ENCODE results near the gene ASB6. TPM values are rescaled to one million over a fixed set of nuclear protein-coding genes. Genes with fewer than 3 reads are reported as not detected.

The ASB6 gene
- total and polyA plus RNA-seq, 2 experiments from 2014 or later, result 8.8 to 19.8 TPM

GRCh38 chr9:129685933-129686259, 43.9 kb upstream of the ASB6 start:
- Histone ChIP-seq H4K20me1 (replicated peaks; ENCODE audit: insufficient read depth) (no peaks in the 10 kb centered on the region), H3K9me2 (ENCODE audit: insufficient read depth) (no peaks in the 10 kb centered on the region), H3K4me3 (no peak overlapping the region), H2AFZ (no peak overlapping the region), H3K4me1 (ENCODE audit: insufficient read depth) (no peaks in the 10 kb centered on the region), H3K27me3 (ENCODE audit: insufficient read depth) (no peaks in the 10 kb centered on the region), H3F3A (replicated peaks; ENCODE audit: low read depth) (no peaks in the 10 kb centered on the region), H3K79me2 (replicated peaks; ENCODE audit: insufficient read depth) (no peaks in the 10 kb centered on the region), H3K4me2 (no peak overlapping the region), H3K36me3 (ENCODE audit: insufficient read depth) (no peaks in the 10 kb centered on the region), H3K27ac (ENCODE audit: low read depth) (no peak overlapping the region)
- DNase-seq (ENCODE audit: low spot score) (no peak), ATAC-seq (no peak)
- Mint-ChIP-seq H3K27ac (no peak overlapping the region), H3K4me3 (no peak overlapping the region), H3K36me3 (ENCODE audit: low read depth) (no peaks in the 10 kb centered on the region), H3K27me3 (ENCODE audit: insufficient read depth, low read depth, poor library complexity) (peaks cover 7% of the 10 kb centered on the region), H3K9me3 (no peaks in the 10 kb centered on the region; the same call in 2 of the 3 replicates), H3K4me1 (peaks cover 7% of the 10 kb centered on the region)
- TF ChIP-seq CREB1 (CRISPR knock-in tag; IDR thresholded peaks at IDR 0.05; ENCODE audit: low read depth) (no peak), ZNF114 (CRISPR knock-in tag; IDR thresholded peaks at IDR 0.05) (no peak), CTCF (conservative IDR thresholded peaks at IDR 0.05; ENCODE audit: low read depth in 2 of 2) (no peak), ZNF331 (CRISPR knock-in tag; IDR thresholded peaks at IDR 0.05; ENCODE audit: low read depth) (no peak), STAT1 (IDR thresholded peaks at IDR 0.05; ENCODE audit: unreplicated experiment) (no peak), NANOG (IDR thresholded peaks at IDR 0.05; ENCODE audit: borderline replicate concordance) (no peak), EZH2phosphoT487 (IDR thresholded peaks at IDR 0.05; ENCODE audit: unreplicated experiment) (no peak), EZH2 (IDR thresholded peaks at IDR 0.05; ENCODE audit: low read depth, unreplicated experiment) (no peak), POLR2AphosphoS5 (IDR thresholded peaks at IDR 0.05; ENCODE audit: low read depth) (no peak), JUNB (IDR thresholded peaks at IDR 0.05; ENCODE audit: unreplicated experiment) (no peak)
- TF ChIP-seq, protein P1, sequence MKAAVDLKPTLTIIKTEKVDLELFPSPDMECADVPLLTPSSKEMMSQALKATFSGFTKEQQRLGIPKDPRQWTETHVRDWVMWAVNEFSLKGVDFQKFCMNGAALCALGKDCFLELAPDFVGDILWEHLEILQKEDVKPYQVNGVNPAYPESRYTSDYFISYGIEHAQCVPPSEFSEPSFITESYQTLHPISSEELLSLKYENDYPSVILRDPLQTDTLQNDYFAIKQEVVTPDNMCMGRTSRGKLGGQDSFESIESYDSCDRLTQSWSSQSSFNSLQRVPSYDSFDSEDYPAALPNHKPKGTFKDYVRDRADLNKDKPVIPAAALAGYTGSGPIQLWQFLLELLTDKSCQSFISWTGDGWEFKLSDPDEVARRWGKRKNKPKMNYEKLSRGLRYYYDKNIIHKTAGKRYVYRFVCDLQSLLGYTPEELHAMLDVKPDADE (IDR thresholded peaks at IDR 0.05), result no peak
- TF ChIP-seq, protein P2, sequence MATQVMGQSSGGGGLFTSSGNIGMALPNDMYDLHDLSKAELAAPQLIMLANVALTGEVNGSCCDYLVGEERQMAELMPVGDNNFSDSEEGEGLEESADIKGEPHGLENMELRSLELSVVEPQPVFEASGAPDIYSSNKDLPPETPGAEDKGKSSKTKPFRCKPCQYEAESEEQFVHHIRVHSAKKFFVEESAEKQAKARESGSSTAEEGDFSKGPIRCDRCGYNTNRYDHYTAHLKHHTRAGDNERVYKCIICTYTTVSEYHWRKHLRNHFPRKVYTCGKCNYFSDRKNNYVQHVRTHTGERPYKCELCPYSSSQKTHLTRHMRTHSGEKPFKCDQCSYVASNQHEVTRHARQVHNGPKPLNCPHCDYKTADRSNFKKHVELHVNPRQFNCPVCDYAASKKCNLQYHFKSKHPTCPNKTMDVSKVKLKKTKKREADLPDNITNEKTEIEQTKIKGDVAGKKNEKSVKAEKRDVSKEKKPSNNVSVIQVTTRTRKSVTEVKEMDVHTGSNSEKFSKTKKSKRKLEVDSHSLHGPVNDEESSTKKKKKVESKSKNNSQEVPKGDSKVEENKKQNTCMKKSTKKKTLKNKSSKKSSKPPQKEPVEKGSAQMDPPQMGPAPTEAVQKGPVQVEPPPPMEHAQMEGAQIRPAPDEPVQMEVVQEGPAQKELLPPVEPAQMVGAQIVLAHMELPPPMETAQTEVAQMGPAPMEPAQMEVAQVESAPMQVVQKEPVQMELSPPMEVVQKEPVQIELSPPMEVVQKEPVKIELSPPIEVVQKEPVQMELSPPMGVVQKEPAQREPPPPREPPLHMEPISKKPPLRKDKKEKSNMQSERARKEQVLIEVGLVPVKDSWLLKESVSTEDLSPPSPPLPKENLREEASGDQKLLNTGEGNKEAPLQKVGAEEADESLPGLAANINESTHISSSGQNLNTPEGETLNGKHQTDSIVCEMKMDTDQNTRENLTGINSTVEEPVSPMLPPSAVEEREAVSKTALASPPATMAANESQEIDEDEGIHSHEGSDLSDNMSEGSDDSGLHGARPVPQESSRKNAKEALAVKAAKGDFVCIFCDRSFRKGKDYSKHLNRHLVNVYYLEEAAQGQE (IDR thresholded peaks at IDR 0.05; ENCODE audit: unreplicated experiment), result no peak
- TF ChIP-seq, protein P3, sequence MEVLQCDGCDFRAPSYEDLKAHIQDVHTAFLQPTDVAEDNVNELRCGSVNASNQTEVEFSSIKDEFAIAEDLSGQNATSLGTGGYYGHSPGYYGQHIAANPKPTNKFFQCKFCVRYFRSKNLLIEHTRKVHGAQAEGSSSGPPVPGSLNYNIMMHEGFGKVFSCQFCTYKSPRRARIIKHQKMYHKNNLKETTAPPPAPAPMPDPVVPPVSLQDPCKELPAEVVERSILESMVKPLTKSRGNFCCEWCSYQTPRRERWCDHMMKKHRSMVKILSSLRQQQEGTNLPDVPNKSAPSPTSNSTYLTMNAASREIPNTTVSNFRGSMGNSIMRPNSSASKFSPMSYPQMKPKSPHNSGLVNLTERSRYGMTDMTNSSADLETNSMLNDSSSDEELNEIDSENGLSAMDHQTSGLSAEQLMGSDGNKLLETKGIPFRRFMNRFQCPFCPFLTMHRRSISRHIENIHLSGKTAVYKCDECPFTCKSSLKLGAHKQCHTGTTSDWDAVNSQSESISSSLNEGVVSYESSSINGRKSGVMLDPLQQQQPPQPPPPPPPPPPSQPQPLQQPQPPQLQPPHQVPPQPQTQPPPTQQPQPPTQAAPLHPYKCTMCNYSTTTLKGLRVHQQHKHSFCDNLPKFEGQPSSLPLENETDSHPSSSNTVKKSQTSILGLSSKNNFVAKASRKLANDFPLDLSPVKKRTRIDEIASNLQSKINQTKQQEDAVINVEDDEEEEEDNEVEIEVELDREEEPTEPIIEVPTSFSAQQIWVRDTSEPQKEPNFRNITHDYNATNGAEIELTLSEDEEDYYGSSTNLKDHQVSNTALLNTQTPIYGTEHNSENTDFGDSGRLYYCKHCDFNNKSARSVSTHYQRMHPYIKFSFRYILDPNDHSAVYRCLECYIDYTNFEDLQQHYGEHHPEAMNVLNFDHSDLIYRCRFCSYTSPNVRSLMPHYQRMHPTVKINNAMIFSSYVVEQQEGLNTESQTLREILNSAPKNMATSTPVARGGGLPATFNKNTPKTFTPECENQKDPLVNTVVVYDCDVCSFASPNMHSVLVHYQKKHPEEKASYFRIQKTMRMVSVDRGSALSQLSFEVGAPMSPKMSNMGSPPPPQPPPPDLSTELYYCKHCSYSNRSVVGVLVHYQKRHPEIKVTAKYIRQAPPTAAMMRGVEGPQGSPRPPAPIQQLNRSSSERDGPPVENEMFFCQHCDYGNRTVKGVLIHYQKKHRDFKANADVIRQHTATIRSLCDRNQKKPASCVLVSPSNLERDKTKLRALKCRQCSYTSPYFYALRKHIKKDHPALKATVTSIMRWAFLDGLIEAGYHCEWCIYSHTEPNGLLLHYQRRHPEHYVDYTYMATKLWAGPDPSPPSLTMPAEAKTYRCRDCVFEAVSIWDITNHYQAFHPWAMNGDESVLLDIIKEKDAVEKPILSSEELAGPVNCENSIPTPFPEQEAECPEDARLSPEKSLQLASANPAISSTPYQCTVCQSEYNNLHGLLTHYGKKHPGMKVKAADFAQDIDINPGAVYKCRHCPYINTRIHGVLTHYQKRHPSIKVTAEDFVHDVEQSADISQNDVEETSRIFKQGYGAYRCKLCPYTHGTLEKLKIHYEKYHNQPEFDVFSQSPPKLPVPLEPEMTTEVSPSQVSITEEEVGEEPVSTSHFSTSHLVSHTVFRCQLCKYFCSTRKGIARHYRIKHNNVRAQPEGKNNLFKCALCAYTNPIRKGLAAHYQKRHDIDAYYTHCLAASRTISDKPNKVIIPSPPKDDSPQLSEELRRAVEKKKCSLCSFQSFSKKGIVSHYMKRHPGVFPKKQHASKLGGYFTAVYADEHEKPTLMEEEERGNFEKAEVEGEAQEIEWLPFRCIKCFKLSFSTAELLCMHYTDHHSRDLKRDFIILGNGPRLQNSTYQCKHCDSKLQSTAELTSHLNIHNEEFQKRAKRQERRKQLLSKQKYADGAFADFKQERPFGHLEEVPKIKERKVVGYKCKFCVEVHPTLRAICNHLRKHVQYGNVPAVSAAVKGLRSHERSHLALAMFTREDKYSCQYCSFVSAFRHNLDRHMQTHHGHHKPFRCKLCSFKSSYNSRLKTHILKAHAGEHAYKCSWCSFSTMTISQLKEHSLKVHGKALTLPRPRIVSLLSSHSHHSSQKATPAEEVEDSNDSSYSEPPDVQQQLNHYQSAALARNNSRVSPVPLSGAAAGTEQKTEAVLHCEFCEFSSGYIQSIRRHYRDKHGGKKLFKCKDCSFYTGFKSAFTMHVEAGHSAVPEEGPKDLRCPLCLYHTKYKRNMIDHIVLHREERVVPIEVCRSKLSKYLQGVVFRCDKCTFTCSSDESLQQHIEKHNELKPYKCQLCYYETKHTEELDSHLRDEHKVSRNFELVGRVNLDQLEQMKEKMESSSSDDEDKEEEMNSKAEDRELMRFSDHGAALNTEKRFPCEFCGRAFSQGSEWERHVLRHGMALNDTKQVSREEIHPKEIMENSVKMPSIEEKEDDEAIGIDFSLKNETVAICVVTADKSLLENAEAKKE (CRISPR knock-in tag; IDR thresholded peaks at IDR 0.05), result no peak
